ENCODE data around the gene CFAP43. TPM values are rescaled to one million over a fixed set of nuclear protein-coding genes. Genes with fewer than 3 reads are reported as not detected.
A peak's percentile ranks its signal among the peaks of the same experiment; 100 is the strongest.

The CFAP43 gene
- total and polyA plus RNA-seq, 4 donors, result 13.4 to 42.5 (median 15.3) TPM

DNA sequence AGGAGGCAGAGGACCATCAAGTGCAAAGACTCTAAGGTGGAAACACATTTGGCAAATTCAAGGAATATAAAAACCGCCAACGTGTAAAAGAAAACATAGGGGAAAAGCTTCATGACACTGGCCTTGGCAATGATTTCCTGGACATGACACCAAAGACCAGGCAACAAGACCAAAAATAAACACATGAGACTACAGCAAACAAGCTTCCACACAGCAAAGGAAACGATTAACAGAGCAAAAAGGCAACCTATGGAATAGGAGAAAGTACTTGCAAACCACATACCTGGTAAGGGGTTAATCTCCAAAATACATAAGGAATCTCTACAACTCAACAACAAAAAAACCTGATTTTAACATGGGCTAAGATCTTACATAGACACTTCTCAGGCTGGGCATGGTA, 26.0 kb upstream of the CFAP43 start:
- no peaks in the 10 kb centered on the region for H3K9me3 ChIP-seq (ENCODE audit: control insufficient read depth, insufficient read depth, low read length)
- WGBS (ENCODE audit: insufficient coverage), result no CpG with 5 or more reads among the region's 3 CpGs
- no peak overlapping the region for H3K4me3 ChIP-seq (ENCODE audit: low read depth, low read length)
- peaks cover 5% of the 10 kb centered on the region for H3K36me3 ChIP-seq (ENCODE audit: control insufficient read depth, insufficient read depth, low read length)
- peaks cover 5% of the 10 kb centered on the region for H3K4me1 ChIP-seq (ENCODE audit: control insufficient read depth, insufficient read depth, low read length)
- H3K27me3 ChIP-seq (ENCODE audit: control insufficient read depth, insufficient read depth, low read length), result no peaks in the 10 kb centered on the region
- H3K27ac ChIP-seq (ENCODE audit: low read depth, low read length), result no peak overlapping the region
- DNase-seq (ENCODE audit: low read depth in 4 of 6, low spot score in 6 of 6), result no peak

DNA sequence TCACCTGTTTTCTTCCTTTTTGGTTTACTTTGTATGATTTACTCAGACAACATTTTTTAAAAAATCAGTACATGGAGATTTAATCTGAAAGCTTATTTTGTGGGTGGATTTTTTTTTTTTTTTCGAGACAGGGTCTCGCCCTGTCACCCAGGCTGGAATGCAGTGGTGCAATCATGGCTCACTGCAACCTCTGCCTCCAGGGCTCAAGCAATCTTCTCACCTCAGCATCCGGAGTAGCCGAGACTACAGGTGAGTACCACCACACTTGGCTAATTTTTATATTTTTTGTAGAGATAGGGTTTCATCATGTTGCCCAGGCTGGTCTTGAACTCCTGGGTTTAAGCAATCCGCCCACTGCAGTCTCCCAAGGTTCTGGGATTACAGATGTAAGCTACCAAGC, 25.1 kb upstream of the CFAP43 start:
- Histone ChIP-seq H3K9me3 (ENCODE audit: control insufficient read depth, insufficient read depth, low read length) (no peaks in the 10 kb centered on the region), H3K4me1 (ENCODE audit: control insufficient read depth, insufficient read depth, low read length) (peaks cover 5% of the 10 kb centered on the region), H3K27ac (ENCODE audit: low read depth, low read length) (no peak overlapping the region), H3K36me3 (ENCODE audit: control insufficient read depth, insufficient read depth, low read length) (peaks cover 5% of the 10 kb centered on the region), H3K27me3 (ENCODE audit: control insufficient read depth, insufficient read depth, low read length) (no peaks in the 10 kb centered on the region), H3K4me3 (ENCODE audit: low read depth, low read length) (no peak overlapping the region)
- WGBS (ENCODE audit: insufficient coverage), result no CpG with 5 or more reads among the region's 5 CpGs
- no peak for DNase-seq (ENCODE audit: low read depth in 4 of 6, low spot score in 6 of 6)

DNA sequence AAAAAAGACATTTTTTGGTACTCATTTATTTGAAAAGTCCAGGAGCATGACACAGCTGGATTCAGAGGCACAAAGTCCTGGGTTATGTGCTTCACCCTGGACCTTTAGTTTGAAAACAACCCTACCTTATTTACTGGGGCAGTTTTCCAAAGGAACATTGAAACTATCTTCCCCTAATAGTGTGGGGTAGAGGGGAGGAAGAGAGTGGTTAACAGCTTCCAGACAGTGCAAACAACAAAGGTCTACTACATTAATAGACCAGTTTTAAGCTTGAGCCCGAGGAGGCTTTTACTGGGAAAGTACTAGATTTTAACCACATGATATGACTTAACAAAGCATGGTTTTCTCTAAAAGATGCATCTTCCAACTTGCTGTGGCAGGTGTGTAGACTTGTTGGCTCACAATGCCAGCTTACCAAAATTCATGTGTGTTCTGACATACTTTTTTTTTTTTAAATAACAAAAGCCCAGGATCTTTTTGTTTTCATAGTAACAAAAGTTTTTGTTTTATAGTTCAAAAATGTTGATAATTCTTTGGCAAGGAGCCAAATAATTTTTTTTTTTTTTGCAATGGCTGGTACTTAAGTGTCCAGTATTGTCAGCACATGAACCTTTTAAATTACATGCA, 24.3 kb upstream of the CFAP43 start:
- no CpG with 5 or more reads among the region's 1 CpG for WGBS (ENCODE audit: insufficient coverage)

DNA sequence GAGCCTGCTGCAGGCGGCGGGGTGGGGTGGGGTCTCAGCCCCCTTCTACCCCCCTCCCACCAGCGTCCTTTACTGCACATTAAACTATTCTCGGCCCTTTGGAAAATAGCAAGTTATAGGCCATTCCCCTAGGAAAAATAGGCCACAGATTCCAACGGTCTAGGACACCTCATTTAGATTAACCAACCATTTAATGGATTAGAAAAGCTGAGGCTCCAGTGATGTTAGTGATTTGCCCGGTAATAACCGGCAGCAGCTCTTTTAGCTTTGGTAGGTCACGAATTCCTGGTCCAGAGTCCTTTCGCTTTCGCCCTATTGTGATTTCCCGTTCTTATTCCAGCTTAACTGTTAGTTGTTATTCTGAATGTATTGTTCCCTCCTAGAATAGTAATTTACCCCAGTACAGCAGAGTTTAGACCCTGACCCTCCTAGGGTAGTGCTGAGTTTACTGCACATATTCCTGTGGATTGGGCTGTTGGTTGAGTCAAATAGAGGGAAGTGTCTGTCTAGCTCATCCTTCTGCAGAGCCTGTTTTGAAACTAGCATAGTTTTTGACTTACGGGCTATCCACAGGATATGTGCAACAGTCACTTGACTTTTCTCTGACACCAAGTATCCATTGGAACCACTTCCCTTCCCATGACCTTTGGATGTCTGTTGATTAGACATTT, 23.3 kb upstream of the CFAP43 start:
- peaks cover 5% of the 10 kb centered on the region for H3K4me1 ChIP-seq (ENCODE audit: control insufficient read depth, insufficient read depth, low read length)
- WGBS (ENCODE audit: insufficient coverage), result 4% methylated on average over 6 of the region's 12 CpGs
- peak in 2 of 6 donors; percentile 26 to 29 for DNase-seq (ENCODE audit: low read depth in 4 of 6, low spot score in 6 of 6)

More for the DNA sequence above, 24.3 kb upstream of the CFAP43 start:
- Histone ChIP-seq H3K27me3 (ENCODE audit: control insufficient read depth, insufficient read depth, low read length) (no peaks in the 10 kb centered on the region), H3K9me3 (ENCODE audit: control insufficient read depth, insufficient read depth, low read length) (no peaks in the 10 kb centered on the region), H3K4me3 (ENCODE audit: low read depth, low read length) (no peak overlapping the region), H3K4me1 (ENCODE audit: control insufficient read depth, insufficient read depth, low read length) (peaks cover 5% of the 10 kb centered on the region), H3K36me3 (ENCODE audit: control insufficient read depth, insufficient read depth, low read length) (peaks cover 5% of the 10 kb centered on the region), H3K27ac (ENCODE audit: low read depth, low read length) (no peak overlapping the region)
- no peak for DNase-seq (ENCODE audit: low read depth in 4 of 6, low spot score in 6 of 6)

DNA sequence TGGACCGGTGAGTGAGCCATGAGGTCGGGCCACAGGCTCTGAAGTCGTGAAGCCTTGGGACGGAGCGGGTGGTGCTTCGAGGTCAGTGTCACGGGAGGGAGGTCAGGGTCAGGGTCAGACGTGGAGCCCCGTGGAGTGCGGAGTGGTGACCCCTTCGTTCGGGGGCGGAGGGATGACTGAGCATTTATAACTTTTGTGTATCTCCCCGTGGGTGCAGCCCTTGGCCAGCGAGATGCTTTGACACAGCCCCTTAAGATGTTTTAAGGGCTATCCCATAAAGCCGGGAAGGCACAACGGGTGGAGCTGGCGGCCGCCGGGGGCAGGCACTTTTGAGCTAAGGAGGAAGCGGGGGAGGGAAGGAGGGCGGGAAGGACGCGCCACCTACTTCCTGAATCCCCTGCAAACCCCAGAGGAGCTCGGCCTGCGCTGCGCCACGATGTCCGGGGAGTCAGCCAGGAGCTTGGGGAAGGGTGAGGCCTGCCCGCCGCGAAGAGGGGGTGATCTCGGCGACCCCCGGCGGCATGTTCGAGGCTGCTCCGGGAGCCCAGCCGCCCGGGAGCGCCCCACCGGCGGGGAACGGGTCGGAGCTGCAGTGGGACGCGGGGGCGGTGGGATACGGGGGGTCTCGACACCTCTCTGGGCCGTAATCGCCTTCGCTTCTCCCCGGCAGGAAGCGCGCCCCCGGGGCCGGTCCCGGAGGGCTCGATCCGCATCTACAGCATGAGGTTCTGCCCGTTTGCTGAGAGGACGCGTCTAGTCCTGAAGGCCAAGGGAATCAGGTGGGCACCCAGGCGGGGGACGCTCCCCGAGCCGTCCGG, 22.5 kb upstream of the CFAP43 start, which contains the start of gene GSTO1:
GSTO1 (plus strand) TSS at position 400 of the 818 bp plus-strand sequence; CDS start at position 437, 37 bp downstream.
- H3K27me3 ChIP-seq (ENCODE audit: control insufficient read depth, insufficient read depth, low read length), result peaks cover 2% of the 10 kb centered on the region
- H3K36me3 ChIP-seq (ENCODE audit: control insufficient read depth, insufficient read depth, low read length), result peaks cover 5% of the 10 kb centered on the region
- H3K4me1 ChIP-seq (ENCODE audit: control insufficient read depth, insufficient read depth, low read length), result peaks cover 5% of the 10 kb centered on the region
- H3K27ac ChIP-seq (ENCODE audit: low read depth, low read length), result peak within 1 kb of the TSS; percentile 85
- peak within 1 kb of the TSS; percentile 76 for H3K4me3 ChIP-seq (ENCODE audit: low read depth, low read length)
- under 1% methylated on average over 69 of the region's 69 CpGs for WGBS (ENCODE audit: insufficient coverage)
- no peaks in the 10 kb centered on the region for H3K9me3 ChIP-seq (ENCODE audit: control insufficient read depth, insufficient read depth, low read length)
- peak in 2 of 6 donors; percentile 57 to 75 for DNase-seq (ENCODE audit: low read depth in 4 of 6, low spot score in 6 of 6)

More for the DNA sequence above, 23.3 kb upstream of the CFAP43 start:
- Histone ChIP-seq H3K36me3 (ENCODE audit: control insufficient read depth, insufficient read depth, low read length) (peaks cover 5% of the 10 kb centered on the region), H3K9me3 (ENCODE audit: control insufficient read depth, insufficient read depth, low read length) (no peaks in the 10 kb centered on the region), H3K4me3 (ENCODE audit: low read depth, low read length) (peak overlapping the region; percentile 76), H3K27ac (ENCODE audit: low read depth, low read length) (peak overlapping the region; percentile 85), H3K27me3 (ENCODE audit: control insufficient read depth, insufficient read depth, low read length) (peaks cover 1% of the 10 kb centered on the region)

DNA sequence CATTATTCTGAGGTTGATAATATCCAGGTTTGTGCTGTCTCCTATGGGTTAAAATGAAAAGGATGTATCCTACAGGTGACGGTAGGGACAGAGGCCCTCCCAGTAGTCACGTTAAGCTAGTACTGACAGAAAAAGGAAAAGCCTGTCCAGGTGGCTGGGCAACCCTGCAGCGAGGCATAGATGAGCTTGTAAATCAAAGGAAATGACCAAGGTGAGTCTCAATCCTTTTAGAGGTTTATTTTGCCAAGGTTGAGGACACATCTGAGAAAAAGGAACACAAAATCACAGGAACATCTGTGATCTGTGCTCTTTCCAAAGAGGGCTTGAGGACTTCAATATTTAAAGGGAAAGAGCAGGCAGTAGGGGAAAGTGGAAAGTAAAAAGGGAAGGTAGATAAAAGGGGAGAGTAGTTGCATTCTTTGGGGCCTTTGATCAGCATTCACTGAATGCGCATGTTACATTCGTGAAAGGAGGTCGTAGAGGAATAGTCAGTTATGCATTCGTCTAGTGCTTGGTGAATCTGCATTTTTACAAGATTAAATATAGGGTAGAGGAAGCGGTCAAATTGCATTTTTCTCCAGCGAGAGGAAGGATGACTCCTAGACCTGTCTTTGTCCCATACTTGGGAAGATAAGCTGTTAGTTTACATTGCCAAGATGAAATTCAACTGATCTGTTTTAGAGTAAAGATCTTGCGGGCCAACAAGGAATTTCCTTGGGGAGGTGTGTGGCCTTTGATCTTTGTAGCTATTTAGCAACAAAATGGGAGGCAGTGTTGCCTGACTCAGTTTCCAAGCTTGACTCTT, 21.6 kb upstream of the CFAP43 start:
- Histone ChIP-seq H3K27me3 (ENCODE audit: control insufficient read depth, insufficient read depth, low read length) (peaks cover 2% of the 10 kb centered on the region), H3K4me1 (ENCODE audit: control insufficient read depth, insufficient read depth, low read length) (peaks cover 5% of the 10 kb centered on the region), H3K36me3 (ENCODE audit: control insufficient read depth, insufficient read depth, low read length) (peaks cover 5% of the 10 kb centered on the region), H3K9me3 (ENCODE audit: control insufficient read depth, insufficient read depth, low read length) (no peaks in the 10 kb centered on the region), H3K27ac (ENCODE audit: low read depth, low read length) (no peak overlapping the region), H3K4me3 (ENCODE audit: low read depth, low read length) (peak overlapping the region; percentile 76)
- WGBS (ENCODE audit: insufficient coverage), result 64% methylated on average over 7 of the region's 10 CpGs
- DNase-seq (ENCODE audit: low read depth in 4 of 6, low spot score in 6 of 6), result no peak

DNA sequence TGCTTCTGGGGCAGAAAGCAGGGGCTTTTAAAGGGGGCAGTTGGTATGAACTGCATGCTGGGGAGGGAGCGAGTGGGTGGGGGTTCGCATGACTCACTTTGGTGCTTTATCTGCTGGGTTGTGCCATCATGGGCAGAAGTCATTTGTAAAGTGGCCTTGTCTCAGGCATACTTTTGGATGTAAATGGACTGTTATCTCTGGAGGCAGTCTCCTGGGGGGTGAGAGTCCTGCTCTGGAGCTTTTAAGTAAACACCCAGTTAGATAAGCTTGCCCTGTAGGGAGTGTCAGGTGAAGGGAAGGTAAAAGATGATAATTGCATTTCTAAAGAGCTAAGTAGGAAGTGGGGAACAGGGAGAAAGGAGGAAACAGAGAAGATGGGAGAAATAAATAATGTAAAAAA, 20.9 kb upstream of the CFAP43 start:
- Histone ChIP-seq H3K27me3 (ENCODE audit: control insufficient read depth, insufficient read depth, low read length) (peaks cover 2% of the 10 kb centered on the region), H3K36me3 (ENCODE audit: control insufficient read depth, insufficient read depth, low read length) (no peaks in the 10 kb centered on the region), H3K4me1 (ENCODE audit: control insufficient read depth, insufficient read depth, low read length) (peaks cover 5% of the 10 kb centered on the region), H3K4me3 (ENCODE audit: low read depth, low read length) (no peak overlapping the region), H3K9me3 (ENCODE audit: control insufficient read depth, insufficient read depth, low read length) (no peaks in the 10 kb centered on the region), H3K27ac (ENCODE audit: low read depth, low read length) (no peak overlapping the region)
- DNase-seq (ENCODE audit: low read depth in 4 of 6, low spot score in 6 of 6), result no peak
- 83% methylated on average over 2 of the region's 2 CpGs for WGBS (ENCODE audit: insufficient coverage)

DNA sequence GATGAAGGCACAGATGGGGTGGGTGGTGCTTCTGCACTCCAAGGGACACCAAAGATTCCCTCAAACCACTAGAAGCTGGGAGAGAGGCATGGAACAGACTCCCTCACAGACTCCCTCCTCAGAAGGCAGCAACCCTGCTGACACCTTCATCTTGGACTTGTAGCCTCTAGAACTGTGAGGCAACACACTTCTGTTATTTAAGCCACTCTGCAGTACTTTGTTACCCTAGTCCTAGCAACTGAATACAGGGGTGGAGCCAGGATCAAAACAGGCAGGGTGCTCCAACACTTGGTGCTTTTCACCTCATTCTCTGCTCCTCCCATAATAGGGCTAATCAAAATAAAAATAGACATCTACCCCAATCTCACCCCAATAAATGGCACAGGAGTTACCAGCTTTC, 20.2 kb upstream of the CFAP43 start:
- Histone ChIP-seq H3K4me3 (ENCODE audit: low read depth, low read length) (no peak overlapping the region), H3K27me3 (ENCODE audit: control insufficient read depth, insufficient read depth, low read length) (peaks cover 2% of the 10 kb centered on the region), H3K36me3 (ENCODE audit: control insufficient read depth, insufficient read depth, low read length) (no peaks in the 10 kb centered on the region), H3K27ac (ENCODE audit: low read depth, low read length) (no peak overlapping the region), H3K4me1 (ENCODE audit: control insufficient read depth, insufficient read depth, low read length) (peaks cover 5% of the 10 kb centered on the region), H3K9me3 (ENCODE audit: control insufficient read depth, insufficient read depth, low read length) (no peaks in the 10 kb centered on the region)
- DNase-seq (ENCODE audit: low read depth in 4 of 6, low spot score in 6 of 6), result no peak

DNA sequence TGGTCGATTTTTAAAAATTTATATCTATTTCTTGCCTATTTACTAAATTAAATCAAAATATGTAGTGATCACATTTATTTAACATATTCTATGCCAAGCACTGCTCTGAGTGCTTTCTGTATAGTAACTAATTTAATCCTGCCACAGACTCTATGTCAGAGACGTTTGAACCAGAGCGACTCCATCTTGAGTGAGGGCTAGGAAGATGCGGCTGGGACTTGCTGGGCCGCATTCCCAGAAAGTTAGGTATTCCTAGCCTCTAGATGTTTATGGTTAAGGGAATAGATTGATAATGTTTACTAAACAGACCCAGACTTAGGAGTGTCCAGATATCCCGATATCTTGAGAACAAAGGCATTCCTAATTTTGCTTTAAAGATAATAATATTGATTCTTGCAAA, 19.3 kb upstream of the CFAP43 start:
- DNase-seq (ENCODE audit: low read depth in 4 of 6, low spot score in 6 of 6), result no peak
- WGBS (ENCODE audit: insufficient coverage), result no CpG with 5 or more reads among the region's 6 CpGs
- Histone ChIP-seq H3K27ac (ENCODE audit: low read depth, low read length) (no peak overlapping the region), H3K4me3 (ENCODE audit: low read depth, low read length) (no peak overlapping the region), H3K4me1 (ENCODE audit: control insufficient read depth, insufficient read depth, low read length) (peaks cover 5% of the 10 kb centered on the region), H3K27me3 (ENCODE audit: control insufficient read depth, insufficient read depth, low read length) (peaks cover 2% of the 10 kb centered on the region), H3K9me3 (ENCODE audit: control insufficient read depth, insufficient read depth, low read length) (no peaks in the 10 kb centered on the region), H3K36me3 (ENCODE audit: control insufficient read depth, insufficient read depth, low read length) (no peaks in the 10 kb centered on the region)
